ENCODE data around the gene TPCN1.

TPCN1 gene

DNA sequence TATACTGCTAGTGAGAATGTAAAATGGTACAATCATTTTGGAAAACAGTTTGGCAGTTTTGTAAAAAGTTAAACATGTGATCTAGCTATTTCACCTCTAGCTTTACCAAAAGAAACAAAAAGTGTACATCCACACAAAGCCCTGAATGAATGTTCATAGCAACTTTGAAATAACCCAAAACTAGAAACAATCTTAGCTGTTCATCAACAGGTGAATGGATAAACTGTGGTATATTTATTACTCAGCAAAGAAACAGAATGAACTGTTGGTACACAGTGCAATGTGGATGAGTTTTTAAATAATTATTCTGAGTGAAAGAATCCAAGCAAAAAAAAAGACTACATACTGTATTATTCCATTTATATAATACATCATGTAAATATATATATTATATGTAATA, 36.3 kb downstream of the TPCN1 start:
- no peak for DNase-seq (ENCODE audit: low read depth in 2 of 2, low spot score in 1 of 2)

DNA sequence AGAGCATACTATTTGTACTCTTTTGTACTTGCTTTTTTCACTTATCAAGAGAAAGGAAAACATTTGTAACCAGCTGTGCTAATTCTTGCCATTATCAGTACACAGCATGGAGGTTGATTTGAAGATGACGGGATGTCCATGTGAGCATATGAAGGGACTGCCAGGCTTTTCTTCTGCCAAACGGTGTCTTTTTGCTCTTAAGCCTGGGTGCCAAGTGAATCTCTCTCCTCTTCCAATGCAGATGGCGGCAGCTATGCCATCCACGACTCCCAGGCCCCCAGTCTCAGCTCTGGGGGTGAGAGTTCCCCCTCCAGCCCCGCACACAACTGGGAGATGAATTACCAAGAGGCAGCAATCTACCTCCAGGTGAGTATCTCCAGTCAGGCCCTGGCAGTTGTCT, 38.9 kb downstream of the TPCN1 start:
- no peak for DNase-seq (ENCODE audit: low read depth in 2 of 2, low spot score in 1 of 2)

DNA sequence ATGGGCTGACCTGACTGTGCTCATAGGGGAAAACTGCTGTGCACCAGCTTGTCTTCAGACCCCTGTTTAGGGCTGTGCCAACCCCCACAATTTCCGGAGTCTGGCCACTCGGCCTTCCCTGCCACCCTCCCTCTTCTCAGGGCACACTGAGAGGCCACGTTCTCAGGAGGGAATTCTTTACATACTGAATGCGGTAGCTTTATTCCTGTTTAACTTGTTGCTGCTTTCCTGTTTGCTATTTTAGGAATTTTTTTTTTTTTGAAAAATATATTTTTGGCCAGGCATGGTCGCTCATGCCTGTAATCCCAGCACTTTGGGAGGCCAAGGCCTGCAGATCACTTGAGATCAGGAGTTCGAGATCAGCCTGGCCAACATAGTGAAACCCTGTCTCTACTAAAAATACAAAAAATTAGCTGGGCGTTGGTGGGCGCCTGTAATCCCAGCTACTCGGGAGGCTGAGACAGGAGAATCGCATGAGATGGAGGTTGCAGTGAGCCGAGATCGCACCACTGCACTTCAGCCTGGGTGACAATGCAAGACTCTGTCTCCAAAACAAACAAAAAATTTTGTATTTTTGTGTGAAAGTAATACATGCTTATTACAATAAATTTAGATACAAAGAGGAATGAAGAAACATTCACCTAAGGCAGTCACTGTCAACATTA, 39.5 kb downstream of the TPCN1 start:
- DNase-seq (ENCODE audit: low read depth in 2 of 2, low spot score in 1 of 2), result no peak

DNA sequence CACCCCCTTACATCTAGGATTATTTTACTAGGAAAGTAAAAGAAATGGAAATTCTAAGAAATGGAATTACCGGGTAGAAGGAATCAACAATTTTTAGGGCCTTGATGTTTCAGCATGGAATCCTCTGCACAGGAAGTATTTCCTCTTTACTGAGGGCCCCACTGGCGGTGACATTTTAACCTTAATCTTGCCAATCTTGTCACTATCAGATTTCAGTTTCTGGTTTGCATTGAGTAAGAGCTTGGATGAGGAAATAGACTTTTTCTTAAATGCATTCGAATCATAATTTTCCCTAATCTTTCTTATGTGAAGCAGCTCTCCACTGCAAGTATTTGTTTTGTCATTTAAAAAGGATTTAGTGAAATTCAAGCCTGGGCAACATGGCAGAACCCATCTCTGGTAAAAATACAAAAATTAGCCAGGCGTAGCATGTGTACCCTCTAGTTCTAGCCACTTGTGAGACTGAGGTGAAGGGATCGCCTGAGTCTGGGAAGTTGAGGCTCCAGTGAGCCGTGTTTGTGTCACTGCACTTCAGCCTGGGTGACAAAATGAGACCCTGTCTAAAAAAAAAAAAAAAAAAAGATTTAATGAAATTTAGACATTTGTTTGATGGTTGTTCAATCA, 40.7 kb downstream of the TPCN1 start:
- DNase-seq (ENCODE audit: low read depth in 2 of 2, low spot score in 1 of 2), result no peak

DNA sequence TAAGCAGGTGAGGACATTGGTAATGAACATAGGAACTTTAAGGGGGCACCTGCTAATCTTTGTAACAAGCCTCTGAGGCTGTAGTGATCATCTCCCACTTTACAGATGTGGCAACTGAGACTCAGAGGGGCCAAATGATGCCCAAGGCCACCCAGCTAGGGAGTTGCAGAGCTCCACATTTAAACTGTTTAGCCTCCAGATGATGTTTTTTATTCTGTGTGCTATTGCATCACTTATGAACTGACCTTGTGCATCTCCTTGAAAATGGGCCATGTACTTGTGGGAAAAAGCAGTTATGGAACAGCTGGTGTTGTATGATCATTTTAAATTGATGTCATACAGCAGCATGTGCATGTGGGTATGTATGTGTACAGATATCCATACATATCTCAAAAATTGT, 41.4 kb downstream of the TPCN1 start:
- DNase-seq (ENCODE audit: low read depth in 2 of 2, low spot score in 1 of 2), result no peak

DNA sequence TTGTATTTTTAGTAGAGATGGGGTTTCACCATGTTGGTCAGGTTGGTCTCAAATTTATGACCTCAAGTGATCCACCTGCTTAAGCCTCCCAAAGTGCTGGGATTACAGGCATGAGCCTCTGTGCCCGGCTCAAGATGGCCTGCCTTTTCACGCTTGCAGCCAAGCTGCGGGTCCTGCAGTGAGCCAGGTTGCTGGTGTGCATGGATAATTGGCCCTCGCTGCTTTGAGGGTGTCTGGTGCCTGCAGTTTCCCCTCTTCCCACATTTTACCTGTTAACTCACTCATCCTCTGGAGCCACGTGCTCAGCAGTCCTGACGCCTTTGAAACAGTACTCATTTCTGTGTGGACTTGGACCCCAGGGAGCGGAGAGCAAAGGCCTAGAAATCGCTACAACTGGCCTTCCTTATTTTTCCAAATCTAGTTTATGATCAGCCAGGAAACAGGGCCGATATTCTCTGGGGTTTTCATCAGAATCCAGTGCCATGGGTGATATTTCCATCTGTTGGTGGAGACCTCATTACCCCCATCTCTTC, 42.2 kb downstream of the TPCN1 start:
- no peak for DNase-seq (ENCODE audit: low read depth in 2 of 2, low spot score in 1 of 2)

DNA sequence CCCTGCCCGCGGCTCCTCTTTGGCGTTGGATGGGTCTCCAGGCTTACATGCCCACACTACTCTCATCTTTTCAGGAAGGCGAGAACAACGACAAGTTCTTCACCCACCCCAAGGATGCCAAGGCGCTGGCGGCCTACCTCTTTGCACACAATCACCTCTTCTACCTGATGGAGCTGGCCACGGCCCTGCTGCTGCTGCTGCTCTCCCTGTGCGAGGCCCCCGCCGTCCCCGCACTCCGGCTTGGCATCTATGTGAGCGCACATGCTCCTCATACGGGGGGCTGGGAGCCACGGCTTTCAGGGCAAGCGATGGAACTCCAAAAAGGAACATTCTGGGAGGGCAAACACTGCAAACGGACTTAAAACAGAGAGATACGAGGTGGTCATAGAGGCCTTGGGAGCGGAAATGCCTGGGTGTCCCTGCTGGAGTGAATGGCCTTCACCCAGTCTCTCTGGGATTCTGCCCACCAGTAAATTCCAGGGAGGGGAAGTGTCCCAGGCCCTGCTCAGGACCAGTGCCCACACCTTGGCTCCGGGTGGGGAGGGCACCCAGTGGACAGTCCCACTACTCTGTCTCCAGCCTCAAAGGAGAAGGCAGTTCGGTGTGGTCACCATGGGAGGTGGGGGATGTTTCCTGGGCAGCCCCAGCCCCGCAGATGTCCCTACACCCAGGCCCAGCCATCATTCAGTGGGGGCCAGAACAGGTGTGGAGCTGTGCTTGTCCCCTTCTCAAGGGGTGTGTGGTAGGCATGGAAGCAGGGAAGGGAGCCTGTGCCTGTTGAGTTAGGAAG, 45.0 kb downstream of the TPCN1 start:
- no peak for DNase-seq (ENCODE audit: low read depth in 2 of 2, low spot score in 1 of 2)

DNA sequence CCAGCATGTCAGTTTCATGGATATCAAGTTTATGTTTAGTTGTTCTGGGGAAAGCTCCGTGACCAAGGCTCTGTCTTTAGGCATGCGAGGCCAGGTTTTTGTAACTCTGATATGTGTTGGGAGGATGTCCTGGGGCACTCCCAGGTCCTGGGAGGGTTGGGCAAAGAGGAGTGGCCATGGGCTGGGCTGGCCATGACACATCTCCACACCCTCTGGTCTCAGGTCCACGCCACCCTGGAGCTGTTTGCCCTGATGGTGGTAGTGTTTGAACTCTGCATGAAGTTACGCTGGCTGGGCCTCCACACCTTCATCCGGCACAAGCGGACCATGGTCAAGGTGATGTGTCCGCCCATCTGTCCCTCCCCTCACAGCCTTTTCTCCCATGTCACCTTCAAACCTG, 46.4 kb downstream of the TPCN1 start:
- DNase-seq (ENCODE audit: low read depth in 2 of 2, low spot score in 1 of 2), result no peak

DNA sequence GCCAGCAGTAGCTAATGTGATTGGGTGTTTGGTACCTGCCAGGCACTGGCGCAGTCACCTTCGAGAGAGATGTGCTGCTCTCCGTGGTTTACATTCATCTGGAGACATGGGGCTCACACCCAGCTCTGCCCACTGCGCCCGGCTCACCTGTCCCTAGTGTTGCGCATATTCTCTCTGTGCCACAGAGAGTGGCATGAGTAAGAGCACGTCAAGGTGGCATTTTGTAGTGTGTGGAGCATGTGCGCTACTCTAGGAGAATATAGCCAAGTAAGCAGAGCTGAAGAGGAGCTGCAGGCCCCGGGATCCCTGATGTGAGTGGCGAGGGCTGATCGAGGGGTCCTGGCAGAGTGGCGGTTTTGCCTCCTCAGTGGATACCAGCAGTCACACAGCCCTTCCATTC, 46.9 kb downstream of the TPCN1 start:
- DNase-seq (ENCODE audit: low read depth in 2 of 2, low spot score in 1 of 2), result no peak

DNA sequence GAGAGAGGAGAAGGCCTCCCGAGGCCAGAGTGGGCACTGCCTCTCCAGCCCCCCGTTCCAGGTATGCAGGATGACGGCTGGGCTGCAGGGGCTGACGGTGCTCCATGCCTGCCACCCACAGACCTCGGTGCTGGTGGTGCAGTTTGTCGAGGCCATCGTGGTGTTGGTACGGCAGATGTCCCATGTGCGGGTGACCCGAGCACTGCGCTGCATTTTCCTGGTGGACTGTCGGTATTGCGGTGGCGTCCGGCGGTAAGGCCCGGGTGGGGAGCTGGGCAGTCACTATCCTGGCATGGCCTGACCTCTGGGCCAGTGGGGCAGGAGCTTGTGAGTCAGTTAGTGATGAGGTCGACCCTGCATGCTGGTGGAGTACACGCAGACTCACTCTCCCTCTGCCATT, 47.4 kb downstream of the TPCN1 start:
- DNase-seq (ENCODE audit: low read depth in 2 of 2, low spot score in 1 of 2), result no peak

DNA sequence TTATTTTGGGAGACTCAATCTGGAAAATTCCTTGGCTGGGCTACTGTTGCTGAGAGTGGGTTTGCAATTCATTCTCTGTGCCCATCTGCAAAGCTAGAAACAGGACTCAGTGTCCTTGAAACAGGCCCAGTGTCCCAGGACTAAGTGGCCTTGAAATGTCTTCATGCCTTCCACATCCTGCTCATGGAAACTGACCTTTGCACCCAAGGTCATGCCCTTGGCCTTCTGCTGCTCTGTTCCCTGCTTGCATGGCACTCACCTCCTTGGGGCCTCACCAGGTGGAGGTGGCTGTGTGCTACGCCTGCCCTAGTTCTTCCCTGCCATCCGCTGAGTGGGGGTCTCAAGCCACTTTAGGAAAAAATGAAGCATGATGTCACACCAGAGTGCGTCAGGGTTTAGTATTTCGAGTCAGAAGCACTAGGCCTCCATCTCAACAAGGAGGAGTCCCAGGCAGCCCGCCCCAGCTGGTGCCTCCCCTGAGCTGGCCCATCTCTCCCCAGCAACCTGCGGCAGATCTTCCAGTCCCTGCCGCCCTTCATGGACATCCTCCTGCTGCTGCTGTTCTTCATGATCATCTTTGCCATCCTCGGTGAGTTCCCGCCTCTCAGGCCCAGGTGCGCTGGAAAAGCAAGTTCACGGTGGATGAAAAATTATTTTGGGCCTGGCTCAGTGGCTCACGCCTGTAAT, 48.1 kb downstream of the TPCN1 start:
- DNase-seq (ENCODE audit: low read depth in 2 of 2, low spot score in 1 of 2), result no peak

DNA sequence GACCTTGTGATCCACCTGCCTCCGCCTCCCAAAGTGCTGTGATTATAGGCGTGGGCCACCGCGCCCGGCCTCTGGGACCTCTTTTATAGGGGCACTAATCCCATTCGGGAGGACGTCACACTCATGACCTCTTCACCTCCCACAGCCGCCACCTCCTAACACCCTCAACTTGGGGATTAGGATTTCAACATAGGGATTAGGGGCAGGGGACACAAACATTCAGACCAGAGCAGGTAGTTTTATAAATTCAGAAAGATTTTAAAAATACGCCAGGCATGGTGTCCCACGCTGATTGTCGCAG, 49.4 kb downstream of the TPCN1 start:
- DNase-seq (ENCODE audit: low read depth in 2 of 2, low spot score in 1 of 2), result no peak

DNA sequence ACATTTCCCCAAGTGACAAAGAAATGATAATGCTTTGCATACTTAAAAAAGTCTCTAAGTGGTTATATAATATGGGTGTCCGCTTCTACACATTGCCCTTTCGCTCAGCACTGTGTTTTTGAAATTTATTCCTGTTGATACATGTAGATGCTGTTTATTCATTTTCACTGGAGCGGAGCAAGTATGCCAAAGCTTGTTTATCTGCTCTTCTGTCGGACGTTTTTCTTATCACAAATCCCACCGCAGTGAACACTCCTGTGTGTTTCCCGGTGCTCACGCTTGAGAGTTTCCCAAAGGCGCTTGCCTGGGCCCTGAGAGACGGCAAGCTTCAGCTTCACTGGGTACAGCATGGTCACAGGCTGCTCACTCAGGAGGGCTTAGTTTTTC, 50.2 kb downstream of the TPCN1 start:
- no peak for DNase-seq (ENCODE audit: low read depth in 2 of 2, low spot score in 1 of 2)

DNA sequence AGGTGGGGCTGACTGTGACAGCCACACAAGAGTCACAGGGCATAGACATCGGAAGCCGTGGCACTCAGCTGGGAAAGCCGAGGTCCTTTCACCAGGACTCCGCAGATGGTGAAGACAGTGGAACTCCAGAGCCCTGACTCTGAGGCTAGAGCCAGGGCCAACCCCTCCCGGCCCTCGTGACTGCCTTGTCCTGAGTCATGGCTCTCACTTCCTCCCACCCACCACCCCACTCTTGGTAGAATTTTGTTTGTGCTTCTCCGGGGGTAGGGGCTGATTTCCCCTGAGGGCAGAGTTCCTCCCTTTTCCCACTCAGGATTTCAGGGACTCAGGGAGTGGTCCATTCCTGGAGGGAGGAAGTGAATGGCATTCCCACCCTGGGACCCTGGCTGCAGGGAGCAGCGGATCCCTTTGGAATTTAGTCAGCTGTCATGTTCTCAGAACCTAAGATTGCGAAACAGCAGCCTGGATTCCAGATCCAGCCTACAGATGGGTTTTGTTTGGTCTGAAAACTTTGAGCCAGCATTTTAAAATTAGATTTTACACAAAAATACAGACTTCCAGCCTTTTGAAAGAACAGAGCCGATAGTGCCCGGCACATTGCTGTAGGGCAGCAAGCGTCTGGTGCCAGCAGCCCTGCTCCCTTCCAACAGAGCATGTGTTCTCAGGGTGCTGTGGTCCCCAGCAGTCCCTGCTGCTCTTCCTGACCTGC, 50.7 kb downstream of the TPCN1 start:
- no peak for DNase-seq (ENCODE audit: low read depth in 2 of 2, low spot score in 1 of 2)

DNA sequence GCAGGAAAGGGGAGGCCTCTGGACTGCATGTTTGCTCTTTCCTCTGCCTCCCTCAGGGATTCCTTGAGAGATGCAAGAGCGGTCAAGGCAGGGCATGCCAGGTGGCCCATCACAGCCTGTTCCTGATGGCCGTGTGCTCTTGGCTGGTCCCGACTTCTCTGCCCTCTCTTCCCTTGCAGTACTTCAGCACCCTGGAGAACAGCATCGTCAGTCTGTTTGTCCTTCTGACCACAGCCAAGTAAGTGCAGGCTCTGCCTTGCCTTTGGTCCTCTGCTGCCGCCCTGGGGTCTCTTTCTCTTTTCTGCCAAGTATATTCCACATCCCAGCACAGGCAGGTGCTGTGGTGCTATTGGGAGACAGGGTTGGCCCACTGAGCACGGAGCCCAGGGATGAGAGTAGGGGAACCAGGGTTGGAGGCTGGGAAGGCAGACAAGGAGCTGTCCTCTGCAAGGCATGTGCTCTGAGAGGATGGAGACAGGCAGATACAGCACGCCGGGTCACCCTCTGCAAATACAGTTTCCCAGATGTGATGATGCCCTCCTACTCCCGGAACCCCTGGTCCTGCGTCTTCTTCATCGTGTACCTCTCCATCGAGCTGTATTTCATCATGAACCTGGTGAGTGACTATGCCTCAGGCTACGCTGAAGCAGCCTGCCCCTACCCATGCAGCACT, 51.9 kb downstream of the TPCN1 start:
- no peak for DNase-seq (ENCODE audit: low read depth in 2 of 2, low spot score in 1 of 2)

DNA sequence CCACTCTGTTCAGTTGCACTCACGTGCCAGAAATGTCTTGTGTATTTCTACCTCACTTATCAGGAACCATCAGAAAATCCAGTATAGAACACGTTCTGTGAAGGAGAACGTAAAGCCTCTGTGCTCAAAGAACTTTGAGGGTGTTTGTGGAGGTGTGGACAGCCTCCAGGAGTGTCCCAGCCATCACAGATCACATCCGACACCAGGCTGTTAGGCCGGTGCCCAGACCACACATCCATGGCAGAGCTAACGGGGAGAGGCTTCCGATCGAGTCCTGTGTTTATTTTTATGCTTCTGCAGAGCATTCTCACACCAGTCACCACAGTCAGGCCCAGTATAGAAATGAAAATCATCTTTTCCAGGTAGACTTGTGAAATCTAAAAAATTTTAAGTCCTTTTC, 53.6 kb downstream of the TPCN1 start:
- no peak for DNase-seq (ENCODE audit: low read depth in 2 of 2, low spot score in 1 of 2)

DNA sequence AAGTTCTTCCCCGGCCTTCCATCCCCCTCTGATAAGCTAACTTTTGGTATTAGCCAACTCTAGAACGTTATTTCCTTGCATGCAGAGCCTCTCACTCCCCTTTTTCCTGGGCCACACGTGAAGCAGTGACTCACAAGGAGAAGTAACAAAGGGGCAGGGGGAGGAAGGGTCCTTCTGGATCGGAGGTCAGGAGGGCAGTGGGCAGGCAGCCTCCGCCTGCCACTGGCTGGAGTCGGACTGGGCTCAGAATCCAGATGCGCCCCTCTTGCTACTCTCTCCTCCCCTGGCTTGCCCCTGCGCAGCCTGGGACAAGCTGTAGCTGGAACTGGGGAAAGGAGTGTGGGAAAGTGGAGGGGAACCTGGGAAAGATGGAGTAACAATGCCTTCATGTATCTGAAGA, 55.0 kb downstream of the TPCN1 start:
- no peak for DNase-seq (ENCODE audit: low read depth in 2 of 2, low spot score in 1 of 2)

DNA sequence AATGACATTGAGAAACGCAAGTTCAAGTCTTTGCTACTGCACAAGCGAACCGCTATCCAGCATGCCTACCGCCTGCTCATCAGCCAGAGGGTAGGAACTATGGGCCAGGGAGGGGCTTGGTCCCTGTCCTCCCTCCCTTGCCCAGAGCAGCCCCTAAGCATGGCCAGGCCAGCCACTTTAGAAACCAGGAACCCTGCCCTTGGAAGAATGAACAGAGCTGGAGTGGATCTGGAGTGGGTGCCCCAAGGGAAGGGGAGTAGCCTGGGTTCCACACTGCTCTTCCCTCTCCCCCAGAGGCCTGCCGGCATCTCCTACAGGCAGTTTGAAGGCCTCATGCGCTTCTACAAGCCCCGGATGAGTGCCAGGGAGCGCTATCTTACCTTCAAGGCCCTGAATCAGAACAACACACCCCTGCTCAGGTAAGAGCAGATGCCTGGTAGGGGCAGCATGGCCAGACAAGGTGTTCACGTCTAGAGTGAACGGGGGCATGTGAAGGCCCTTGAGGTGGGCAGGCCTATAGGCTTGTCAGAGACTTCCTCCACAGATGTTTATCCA, 55.8 kb downstream of the TPCN1 start:
- DNase-seq (ENCODE audit: low read depth in 2 of 2, low spot score in 1 of 2), result no peak

DNA sequence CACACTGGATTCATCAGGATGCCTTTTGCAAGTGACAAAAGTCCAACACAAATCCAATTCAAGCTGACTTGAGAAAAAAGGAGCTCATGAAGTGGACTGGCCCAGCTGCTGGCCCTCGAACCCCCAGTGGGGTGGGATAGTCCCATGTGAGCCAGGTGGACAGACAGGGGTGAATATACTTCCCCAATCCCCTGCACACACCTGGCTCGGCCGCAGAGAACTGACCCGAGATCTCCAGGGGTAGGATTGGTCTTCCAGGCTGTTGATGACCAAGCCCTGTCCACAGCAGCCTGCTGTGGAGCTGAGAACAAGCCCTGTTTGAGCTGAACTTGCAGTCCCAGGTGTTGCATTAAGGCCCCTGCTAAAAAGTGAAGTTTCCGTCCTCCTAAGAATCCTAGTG, 56.2 kb downstream of the TPCN1 start:
- DNase-seq (ENCODE audit: low read depth in 2 of 2, low spot score in 1 of 2), result no peak

DNA sequence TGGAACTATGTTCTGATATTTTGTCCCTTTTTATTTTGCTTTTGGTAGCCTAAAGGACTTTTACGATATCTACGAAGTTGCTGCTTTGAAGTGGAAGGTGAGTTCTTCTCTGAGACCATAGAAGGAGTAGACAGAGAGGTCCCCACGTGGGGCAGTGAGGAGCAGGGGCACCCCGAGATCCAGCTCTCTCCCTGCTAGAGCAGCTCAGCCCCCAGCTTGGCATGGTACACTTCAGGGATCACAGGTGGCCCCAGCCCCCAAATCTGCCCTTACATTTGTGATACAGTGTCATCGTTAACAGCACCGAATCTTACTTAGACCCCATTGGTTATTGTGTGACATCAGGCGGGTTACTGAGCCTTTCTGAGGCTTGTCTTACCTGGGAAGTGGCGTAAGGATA, 56.9 kb downstream of the TPCN1 start:
- no peak for DNase-seq (ENCODE audit: low read depth in 2 of 2, low spot score in 1 of 2)

All from stimulated activated CD8-positive, alpha-beta memory T cell treated with anti-CD3 and anti-CD28 coated beads, Interleukin-4, amount 100 ng/mL, for 1 hour (primary cell).